Astrocyte (in vitro differentiated cells and primary cell): ENCODE data around the gene C1QTNF1.

Experiments
- CTCF ChIP-seq: IDR thresholded peaks from 2 replicates; pipeline ENCODE4 v1.5.1; 2011; ENCODE audit warnings: low read depth, mild to moderate bottlenecking, inconsistent platforms, low read length, moderate library complexity; ENCODE audit not compliant: insufficient read depth
- EZH2 ChIP-seq: IDR thresholded peaks from 2 replicates; pipeline ENCODE4 v1.6.1; 2012; ENCODE audit warnings: mild to moderate bottlenecking, low read length, inconsistent platforms; ENCODE audit not compliant: insufficient read depth

GRCh38 chr17:79003661-79004411, 20.1 kb upstream of the C1QTNF1 start:
- TF ChIP-seq CTCF (no peak), EZH2 (no peak)
